GM21737 (cell line): ENCODE results near the gene KLF11.

ENCODE experiments used
- ATAC-seq: cut with Tn5 transposase; IDR thresholded peaks from one replicate; pipeline ENCODE4 v1.9.1; 2021; ENCODE audit warnings: mild to moderate bottlenecking, moderate library complexity; ENCODE audit not compliant: unreplicated experiment

KLF11 gene

GRCh38 chr2:10043256-10043905 is at the start of gene KLF11:
Gene KLF11 (plus strand): TSS chr2:10043550. CDS start chr2:10043717, 167 bp downstream.
- ATAC-seq: peak; percentile 74

GRCh38 chr2:9994462-9994861 is 48.9 kb upstream of the KLF11 start:
- no peak for ATAC-seq

- no peak for ATAC-seq
These were observed 48.3 kb upstream of the KLF11 start for GRCh38 chr2:9995059-9995458.

GRCh38 chr2:9996321-9996720 is 47.0 kb upstream of the KLF11 start:
- no peak for ATAC-seq

GRCh38 chr2:9997936-9998335 is 45.4 kb upstream of the KLF11 start:
- ATAC-seq: no peak

GRCh38 chr2:9998916-9999654 is 44.3 kb upstream of the KLF11 start:
- ATAC-seq: no peak

- no peak for ATAC-seq
These were observed 43.7 kb upstream of the KLF11 start for GRCh38 chr2:9999693-10000092.

- ATAC-seq: no peak
These were observed 42.8 kb upstream of the KLF11 start for GRCh38 chr2:10000541-10000940.

- no peak for ATAC-seq
These were observed 41.8 kb upstream of the KLF11 start for GRCh38 chr2:10001586-10001985.

GRCh38 chr2:10002109-10002508 is 41.2 kb upstream of the KLF11 start:
- ATAC-seq: no peak

- ATAC-seq: no peak
These were observed 40.7 kb upstream of the KLF11 start for GRCh38 chr2:10002681-10003080.

- ATAC-seq: no peak
These were observed 39.9 kb upstream of the KLF11 start for GRCh38 chr2:10003206-10004125.

GRCh38 chr2:10004401-10004800 is 38.9 kb upstream of the KLF11 start:
- no peak for ATAC-seq

GRCh38 chr2:10004836-10005235 is 38.5 kb upstream of the KLF11 start:
- ATAC-seq: no peak

- no peak for ATAC-seq
These were observed 37.7 kb upstream of the KLF11 start for GRCh38 chr2:10005461-10006235.

GRCh38 chr2:10006236-10007161 is 36.9 kb upstream of the KLF11 start:
- no peak for ATAC-seq

GRCh38 chr2:10007435-10007834 is 35.9 kb upstream of the KLF11 start:
- ATAC-seq: no peak

GRCh38 chr2:10007921-10008808 is 35.2 kb upstream of the KLF11 start:
- no peak for ATAC-seq

- no peak for ATAC-seq
These were observed 34.6 kb upstream of the KLF11 start for GRCh38 chr2:10008809-10009176.
